GM12878 (cell line): ENCODE measurements around the gene CLSTN2. TPM values are rescaled to one million over a fixed set of nuclear protein-coding genes. Genes with fewer than 3 reads are reported as not detected.

Source experiments
- ATAC-seq: fragments of 200-7000 bp; cut with Tn5 transposase; 3 replicates; pipeline ENCODE4 v1.9.1; 2020; ENCODE audit warnings: mild to moderate bottlenecking, moderate library complexity
- BruUV-seq: library from RNA; stranded (reverse); fragments of 400-500 nt; replicated peaks from 2 replicates; lab custom pipeline; 2021; lab: Mats Ljungman, UMichigan
- CTCF ChIA-PET: fragments of 300-600 bp; sonication (Branson Sonifier 250); formaldehyde crosslinking; extraction: SDS; loops from one replicate; lab custom pipeline; 2021; ENCODE audit warnings: inconsistent platforms; lab: Yijun Ruan, JAX
- POLR2A ChIA-PET: fragments of 350-600 bp; formaldehyde crosslinking; extraction: SDS; loops from one replicate; lab custom pipeline; 2021; ENCODE audit warnings: inconsistent platforms; lab: Charles Lee
- RAD21 ChIA-PET: fragments of 300-600 bp; sonication (Branson Sonifier 250); formaldehyde crosslinking; loops from one replicate; lab custom pipeline; 2023; ENCODE audit warnings: antibody characterized with exemption; ENCODE audit not compliant: unreplicated experiment; lab: Charles Lee
- SMC1A ChIA-PET: fragments of 300-600 bp; sonication (Branson Sonifier 250); formaldehyde crosslinking; loops from one replicate; lab custom pipeline; 2023; ENCODE audit not compliant: unreplicated experiment, uncharacterized antibody; lab: Charles Lee
- DNase-seq: peaks from one replicate; pipeline ENCODE4 v3.0.0-alpha.2; 2011; ENCODE audit warnings: low read depth, low spot score
- FAIRE-seq: peaks from 3 replicates; lab custom pipeline; 2011; peaks lifted over from hg19 to GRCh38; lab: Jason Lieb, UNC
- H2AFZ ChIP-seq: 2 replicates; pipeline ENCODE4 v1.6.0; 2011; ENCODE audit warnings: low read depth, low read length, control low read depth; ENCODE audit not compliant: control insufficient read depth
- H3K27ac ChIP-seq: 2 replicates; pipeline ENCODE4 v1.5.1; 2011; ENCODE audit warnings: control low read depth; ENCODE audit not compliant: control insufficient read depth, insufficient read depth
- H3K27me3 ChIP-seq, 2 experiments: replicated peaks in 1 of 2; 2 replicates each; pipeline versions ENCODE4 v1.6.0 to v1.6.1; 2011; ENCODE audit warnings: low read length in 1 of 2; ENCODE audit not compliant: control insufficient read depth in 2 of 2, insufficient read depth in 2 of 2
- H3K36me3 ChIP-seq, 2 experiments: 2 replicates each; pipeline ENCODE4 v1.5.1; 2011; ENCODE audit warnings: low read length in 1 of 2; ENCODE audit not compliant: control insufficient read depth in 2 of 2, insufficient read depth in 2 of 2
- H3K4me1 ChIP-seq: 2 replicates; pipeline ENCODE4 v1.6.1; 2011; ENCODE audit warnings: mild to moderate bottlenecking, low read length, moderate library complexity, mixed read lengths; ENCODE audit not compliant: control insufficient read depth, insufficient read depth
- H3K4me2 ChIP-seq: 2 replicates; pipeline ENCODE4 v1.6.0; 2011; ENCODE audit warnings: control low read depth; ENCODE audit not compliant: control insufficient read depth, insufficient read depth
- H3K4me3 ChIP-seq: fragments of 200-600 bp; sonication (generic); 2 replicates; pipeline ENCODE4 v1.5.1; 2016
- H3K79me2 ChIP-seq: 2 replicates; pipeline ENCODE4 v1.6.0; 2011; ENCODE audit warnings: low read length; ENCODE audit not compliant: control insufficient read depth, insufficient read depth
- H3K9ac ChIP-seq: 2 replicates; pipeline ENCODE4 v1.8.0; 2011; ENCODE audit warnings: low read length, control low read depth, mixed read lengths; ENCODE audit not compliant: control insufficient read depth, insufficient read depth
- H3K9me3 ChIP-seq: replicated peaks from 3 replicates; pipeline ENCODE4 v1.5.1; 2011; ENCODE audit warnings: mild to moderate bottlenecking, low read length; ENCODE audit not compliant: control insufficient read depth, insufficient read depth
- H4K20me1 ChIP-seq: 2 replicates; pipeline ENCODE4 v1.6.0; 2011; ENCODE audit not compliant: control insufficient read depth, insufficient read depth
- BHLHE40 ChIP-seq, 2 experiments: fragments of 450-650 bp in 1 of 2; IDR thresholded peaks; 2 replicates each; pipeline ENCODE4 v1.6.1; 2011 to 2017; ENCODE audit warnings: low read depth in 2 of 2, borderline replicate concordance in 1 of 2, improper control_type of control experiment in 1 of 2, low read length in 1 of 2, mild to moderate bottlenecking in 1 of 2
- CBX3 ChIP-seq: fragments of 200-600 bp; sonication (generic); IDR thresholded peaks from 2 replicates; pipeline ENCODE4 v1.6.1; 2016; ENCODE audit warnings: low read depth, borderline replicate concordance
- E4F1 ChIP-seq: fragments of 450-650 bp; IDR thresholded peaks from 2 replicates; pipeline ENCODE4 v1.6.1; 2018; ENCODE audit warnings: borderline replicate concordance, mild to moderate bottlenecking; ENCODE audit not compliant: partially characterized antibody
- GATAD2B ChIP-seq: fragments of 450-650 bp; conservative IDR thresholded peaks from 2 replicates; pipeline ENCODE4 v1.6.1; 2017; ENCODE audit warnings: low read depth, mild to moderate bottlenecking, moderate library complexity
- HDAC6 ChIP-seq: fragments of 200-600 bp; sonication (generic); IDR thresholded peaks from one replicate; pipeline ENCODE4 v1.8.0; 2017; ENCODE audit warnings: antibody characterized with exemption; ENCODE audit not compliant: unreplicated experiment
- JUND ChIP-seq: IDR thresholded peaks from 2 replicates; pipeline ENCODE4 v1.6.1; 2012; ENCODE audit warnings: low read depth, mild to moderate bottlenecking, low read length, improper control_type of control experiment, moderate library complexity
- MEF2A ChIP-seq: IDR thresholded peaks from 2 replicates; pipeline ENCODE4 v1.6.1; 2011; ENCODE audit warnings: low read depth, mild to moderate bottlenecking, low read length, moderate library complexity; ENCODE audit not compliant: insufficient read depth
- MXI1 ChIP-seq: fragments of 150-350 bp; IDR thresholded peaks from 2 replicates; pipeline ENCODE4 v1.6.1; 2011; ENCODE audit warnings: low read depth, mild to moderate bottlenecking, inconsistent platforms, low read length, improper control_type of control experiment
- REST ChIP-seq: IDR thresholded peaks from 2 replicates; pipeline ENCODE4 v1.6.1; 2012; ENCODE audit warnings: mild to moderate bottlenecking, low read depth, low read length
- SIN3A ChIP-seq: IDR thresholded peaks from 2 replicates; pipeline ENCODE4 v1.6.1; 2012; ENCODE audit warnings: low read depth, low read length, improper control_type of control experiment
- SUZ12 ChIP-seq: fragments of 200-600 bp; sonication (generic); IDR thresholded peaks from one replicate; pipeline ENCODE4 v1.6.1; 2018; ENCODE audit warnings: antibody characterized with exemption, mild to moderate bottlenecking; ENCODE audit not compliant: unreplicated experiment
- ZBTB4 ChIP-seq: fragments of 450-650 bp; formaldehyde crosslinking; IDR thresholded peaks from 2 replicates; pipeline ENCODE4 v1.4.0; 2022; ENCODE audit warnings: mild to moderate bottlenecking, moderate library complexity
- WGBS: methylation state at CpG from one replicate; pipeline ENCODE4 v1.1.6; 2016; ENCODE audit warnings: low lambda C conversion rate; ENCODE audit not compliant: insufficient replicate concordance, insufficient coverage; ENCODE audit errors: missing lambda C conversion rate; 5-methylcytosine and 5-hydroxymethylcytosine counted together
- in situ Hi-C: fragments of 300-500 bp; cut with MboI; formaldehyde crosslinking; loops from 9 replicates; pipeline ENCODE4 v1.14.3; 2018; ENCODE audit warnings: mixed read lengths
- intact Hi-C: fragments of 100-400 bp; cut with micrococcal nuclease; formaldehyde crosslinking; loops from one replicate; pipeline ENCODE4 v1.14.2; 2022; ENCODE audit not compliant: unreplicated experiment
- polyA plus RNA-seq, 11 experiments: library from polyadenylated mRNA; depleted of rRNA in 4 of 11; unstranded in 6 of 11; stranded (reverse) in 5 of 11; fragments of >200 nt; fragmentation: Nextera tagmentation in 4 of 11; fragmentation: Illumina TruSeq in 1 of 11; extraction: Ambion mirVana in 4 of 11; extraction: Trizol in 1 of 11; gene quantifications; 1 replicate in 1 of 11; 2 replicates in 10 of 11; pipeline versions ENCODE4 v1.2.1 to v1.2.3, GENCODE V29; 2011 to 2016; ENCODE audit warnings: inconsistent platforms in 2 of 11, missing spikeins in 2 of 11, low read depth in 1 of 11
- total RNA-seq, 4 experiments: library from RNA; depleted of rRNA in 3 of 4; stranded (reverse); fragments of >200 nt in 3 of 4; fragmentation: Illumina TruSeq in 1 of 4; extraction: Trizol in 1 of 4; gene quantifications; 2 replicates each; pipeline versions ENCODE4 v1.2.1 to v1.2.3, GENCODE V29; 2013 to 2021

Gene CLSTN2
- total and polyA plus RNA-seq, 10 of the 15 experiments (the other 5 are each of a cell fraction or from before 2014, with no cell fraction given): under 0.01 to 0.10 (median under 0.01) TPM; not detected in 5

- TF ChIP-seq E4F1 (no peak), SUZ12 (no peak)
- TF ChIP-seq, all 136 proteins: peak for 0
Measured at GRCh38 chr3:140122183-140122582, 187.2 kb downstream of the CLSTN2 start (continued).

- CTCF ChIA-PET: interaction anchor here (0.6 to 3.9 kb wide), 36 partner anchors 8 to 736 kb away, joined by 3 to 72 read pairs (median 6); no protein-coding TSS in a partner anchor
- SMC1A ChIA-PET: interaction anchor here (0.8 to 3.2 kb wide), 22 partner anchors 9 to 736 kb away, joined by 3 to 40 read pairs (median 4); no protein-coding TSS in a partner anchor
- RAD21 ChIA-PET: interaction anchor here (0.9 to 5.0 kb wide), 13 partner anchors 23 to 736 kb away, joined by 3 to 41 read pairs (median 5); no protein-coding TSS in a partner anchor
- intact Hi-C loops: loop anchor here (1.0 to 5.0 kb wide), 4 partner anchors 89 to 735 kb away; no protein-coding TSS in a partner anchor
- Histone ChIP-seq H3K9me3 (no peaks in the 10 kb centered on the region), H3K27ac (no peak overlapping the region), H3K36me3 (no peaks in the 10 kb centered on the region), H3K79me2 (no peaks in the 10 kb centered on the region), H4K20me1 (no peaks in the 10 kb centered on the region), H3K27me3 (peaks cover 0 to 2% of the 10 kb centered on the region in 2 experiments; a peak in 2 of 4 replicates), H3K4me1 (no peaks in the 10 kb centered on the region), H3K4me3 (no peak overlapping the region), H3K4me2 (no peak overlapping the region), H2AFZ (no peak overlapping the region), H3K9ac (no peak overlapping the region)
- 0% methylated on average over 1 of the region's 1 CpG for WGBS
- FAIRE-seq (no peak), ATAC-seq (peak; percentile 41), DNase-seq (no peak)
- BruUV-seq: no TSS peak
- POLR2A ChIA-PET: interaction anchor here (1.0 kb wide), 1 partner anchor 25 kb away, joined by 3 read pairs; no protein-coding TSS in a partner anchor
- in situ Hi-C loops: loop anchor here (25.0 kb wide), 2 partner anchors 609 to 734 kb away; no protein-coding TSS in a partner anchor
- TF ChIP-seq CBX3: no peak
- TF ChIP-seq MXI1: no peak
- TF ChIP-seq BHLHE40 (IDR thresholded peaks at IDR 0.05; ENCODE audit: borderline replicate concordance in 1 of 2, low read depth in 2 of 2, low read length in 1 of 2): no peak
- no peak for TF ChIP-seq SIN3A
- TF ChIP-seq GATAD2B: no peak
- TF ChIP-seq MEF2A: no peak
- TF ChIP-seq ZBTB4 (CRISPR knock-in tag): no peak
- no peak for TF ChIP-seq JUND
- TF ChIP-seq REST: no peak
- no peak for TF ChIP-seq HDAC6
Measured at GRCh38 chr3:140128217-140128616, 193.2 kb downstream of the CLSTN2 start.
